WTC11 (cell line): ENCODE data around the gene HDGFL2.

Source experiments
- CREM ChIP-seq: sonication (generic); formaldehyde crosslinking; IDR thresholded peaks from 2 replicates; pipeline ENCODE4 v1.8.1; 2022; ENCODE audit warnings: mild to moderate bottlenecking, missing genetic modification reagents, moderate library complexity
- FOXJ3 ChIP-seq: sonication (generic); formaldehyde crosslinking; IDR thresholded peaks from 2 replicates; pipeline ENCODE4 v1.9.0; 2021; ENCODE audit warnings: missing genetic modification reagents, mild to moderate bottlenecking, borderline replicate concordance
- JUN ChIP-seq: sonication (generic); formaldehyde crosslinking; IDR thresholded peaks from 2 replicates; pipeline ENCODE4 v1.8.0; 2023; ENCODE audit warnings: mild to moderate bottlenecking, missing genetic modification reagents
- NR2C2 ChIP-seq: sonication (generic); formaldehyde crosslinking; IDR thresholded peaks from 2 replicates; pipeline ENCODE4 v1.8.0; 2022; ENCODE audit warnings: mild to moderate bottlenecking, missing genetic modification reagents
- NR3C1 ChIP-seq: sonication (generic); formaldehyde crosslinking; conservative IDR thresholded peaks from 2 replicates; pipeline ENCODE4 v1.8.1; 2023; ENCODE audit warnings: low read depth, mild to moderate bottlenecking, missing genetic modification reagents
- TCF7 ChIP-seq: sonication (generic); formaldehyde crosslinking; IDR thresholded peaks from 2 replicates; pipeline ENCODE4 v1.8.0; 2022; ENCODE audit warnings: mild to moderate bottlenecking, low read depth, missing genetic modification reagents, moderate library complexity
- ZNF232 ChIP-seq: sonication (generic); formaldehyde crosslinking; IDR thresholded peaks from 2 replicates; pipeline ENCODE4 v1.8.0; 2022; ENCODE audit warnings: mild to moderate bottlenecking, missing genetic modification reagents
- TF ChIP-seq, protein P1 (sequence below): fragments of 200-600 bp; IDR thresholded peaks from 2 replicates; pipeline ENCODE4 v1.8.0; 2022; ENCODE audit warnings: antibody characterized with exemption
- TF ChIP-seq, protein P2 (sequence below): sonication (generic); formaldehyde crosslinking; IDR thresholded peaks from 2 replicates; pipeline ENCODE4 v1.8.0; 2022; ENCODE audit warnings: mild to moderate bottlenecking, missing genetic modification reagents
- TF ChIP-seq, protein P3 (sequence below): sonication (generic); formaldehyde crosslinking; IDR thresholded peaks from 2 replicates; pipeline ENCODE4 v1.8.0; 2023; ENCODE audit warnings: missing genetic modification reagents
- TF ChIP-seq, protein P4 (sequence below): sonication (generic); formaldehyde crosslinking; IDR thresholded peaks from 2 replicates; pipeline ENCODE4 v1.8.1; 2023; ENCODE audit warnings: mild to moderate bottlenecking, moderate library complexity, missing genetic modification reagents
- TF ChIP-seq, protein P5 (sequence below): sonication (generic); formaldehyde crosslinking; IDR thresholded peaks from 2 replicates; pipeline ENCODE4 v1.8.1; 2023; ENCODE audit warnings: mild to moderate bottlenecking, missing genetic modification reagents
- TF ChIP-seq, protein P6 (sequence below): sonication (generic); formaldehyde crosslinking; IDR thresholded peaks from 2 replicates; pipeline ENCODE4 v1.8.1; 2022; ENCODE audit warnings: low read depth, mild to moderate bottlenecking, moderate library complexity, missing genetic modification reagents, borderline replicate concordance

DNA sequence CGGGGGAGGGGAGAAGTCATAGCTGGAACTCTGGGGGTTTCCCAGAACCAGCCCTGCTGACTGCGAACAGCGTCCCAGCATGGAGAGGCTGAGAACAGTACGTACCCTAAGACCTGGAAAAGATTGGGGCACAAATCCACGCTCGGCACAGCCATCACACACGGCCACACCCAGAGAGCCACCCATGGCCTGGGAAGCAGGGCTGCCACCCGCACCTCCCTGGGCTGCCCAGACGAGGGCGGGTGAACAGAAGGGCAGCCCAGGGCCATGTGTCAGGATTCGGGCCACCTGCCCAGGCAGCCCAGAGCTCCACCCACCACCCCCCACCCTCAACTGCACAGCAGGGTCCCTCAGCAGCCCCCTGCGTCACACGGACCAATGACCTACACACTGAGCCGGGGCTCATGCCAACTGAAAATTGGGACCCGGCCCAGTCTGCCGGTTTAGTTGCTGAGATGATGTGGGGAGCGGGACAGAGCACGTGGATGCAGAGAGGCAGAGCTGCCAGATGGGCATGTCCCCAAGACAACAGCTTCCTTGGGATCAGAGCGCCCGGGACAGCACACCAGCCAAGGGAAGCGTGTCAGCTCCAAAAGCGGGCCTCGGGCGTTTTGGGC is 23.0 kb upstream of the HDGFL2 start:
- no peak for TF ChIP-seq TCF7 (CRISPR knock-in tag)
- TF ChIP-seq, protein P1, sequence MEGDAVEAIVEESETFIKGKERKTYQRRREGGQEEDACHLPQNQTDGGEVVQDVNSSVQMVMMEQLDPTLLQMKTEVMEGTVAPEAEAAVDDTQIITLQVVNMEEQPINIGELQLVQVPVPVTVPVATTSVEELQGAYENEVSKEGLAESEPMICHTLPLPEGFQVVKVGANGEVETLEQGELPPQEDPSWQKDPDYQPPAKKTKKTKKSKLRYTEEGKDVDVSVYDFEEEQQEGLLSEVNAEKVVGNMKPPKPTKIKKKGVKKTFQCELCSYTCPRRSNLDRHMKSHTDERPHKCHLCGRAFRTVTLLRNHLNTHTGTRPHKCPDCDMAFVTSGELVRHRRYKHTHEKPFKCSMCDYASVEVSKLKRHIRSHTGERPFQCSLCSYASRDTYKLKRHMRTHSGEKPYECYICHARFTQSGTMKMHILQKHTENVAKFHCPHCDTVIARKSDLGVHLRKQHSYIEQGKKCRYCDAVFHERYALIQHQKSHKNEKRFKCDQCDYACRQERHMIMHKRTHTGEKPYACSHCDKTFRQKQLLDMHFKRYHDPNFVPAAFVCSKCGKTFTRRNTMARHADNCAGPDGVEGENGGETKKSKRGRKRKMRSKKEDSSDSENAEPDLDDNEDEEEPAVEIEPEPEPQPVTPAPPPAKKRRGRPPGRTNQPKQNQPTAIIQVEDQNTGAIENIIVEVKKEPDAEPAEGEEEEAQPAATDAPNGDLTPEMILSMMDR, result no peak
- no peak for TF ChIP-seq FOXJ3 (CRISPR knock-in tag)
- TF ChIP-seq, protein P2, sequence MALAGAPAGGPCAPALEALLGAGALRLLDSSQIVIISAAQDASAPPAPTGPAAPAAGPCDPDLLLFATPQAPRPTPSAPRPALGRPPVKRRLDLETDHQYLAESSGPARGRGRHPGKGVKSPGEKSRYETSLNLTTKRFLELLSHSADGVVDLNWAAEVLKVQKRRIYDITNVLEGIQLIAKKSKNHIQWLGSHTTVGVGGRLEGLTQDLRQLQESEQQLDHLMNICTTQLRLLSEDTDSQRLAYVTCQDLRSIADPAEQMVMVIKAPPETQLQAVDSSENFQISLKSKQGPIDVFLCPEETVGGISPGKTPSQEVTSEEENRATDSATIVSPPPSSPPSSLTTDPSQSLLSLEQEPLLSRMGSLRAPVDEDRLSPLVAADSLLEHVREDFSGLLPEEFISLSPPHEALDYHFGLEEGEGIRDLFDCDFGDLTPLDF (CRISPR knock-in tag), result no peak
- TF ChIP-seq, protein P3, sequence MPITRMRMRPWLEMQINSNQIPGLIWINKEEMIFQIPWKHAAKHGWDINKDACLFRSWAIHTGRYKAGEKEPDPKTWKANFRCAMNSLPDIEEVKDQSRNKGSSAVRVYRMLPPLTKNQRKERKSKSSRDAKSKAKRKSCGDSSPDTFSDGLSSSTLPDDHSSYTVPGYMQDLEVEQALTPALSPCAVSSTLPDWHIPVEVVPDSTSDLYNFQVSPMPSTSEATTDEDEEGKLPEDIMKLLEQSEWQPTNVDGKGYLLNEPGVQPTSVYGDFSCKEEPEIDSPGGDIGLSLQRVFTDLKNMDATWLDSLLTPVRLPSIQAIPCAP (CRISPR knock-in tag), result no peak
- TF ChIP-seq, protein P4, sequence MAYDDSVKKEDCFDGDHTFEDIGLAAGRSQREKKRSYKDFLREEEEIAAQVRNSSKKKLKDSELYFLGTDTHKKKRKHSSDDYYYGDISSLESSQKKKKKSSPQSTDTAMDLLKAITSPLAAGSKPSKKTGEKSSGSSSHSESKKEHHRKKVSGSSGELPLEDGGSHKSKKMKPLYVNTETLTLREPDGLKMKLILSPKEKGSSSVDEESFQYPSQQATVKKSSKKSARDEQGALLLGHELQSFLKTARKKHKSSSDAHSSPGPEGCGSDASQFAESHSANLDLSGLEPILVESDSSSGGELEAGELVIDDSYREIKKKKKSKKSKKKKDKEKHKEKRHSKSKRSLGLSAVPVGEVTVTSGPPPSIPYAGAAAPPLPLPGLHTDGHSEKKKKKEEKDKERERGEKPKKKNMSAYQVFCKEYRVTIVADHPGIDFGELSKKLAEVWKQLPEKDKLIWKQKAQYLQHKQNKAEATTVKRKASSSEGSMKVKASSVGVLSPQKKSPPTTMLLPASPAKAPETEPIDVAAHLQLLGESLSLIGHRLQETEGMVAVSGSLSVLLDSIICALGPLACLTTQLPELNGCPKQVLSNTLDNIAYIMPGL (CRISPR knock-in tag), result no peak
- no peak for TF ChIP-seq ZNF232
- no peak for TF ChIP-seq JUN (CRISPR knock-in tag)
- TF ChIP-seq, protein P5, sequence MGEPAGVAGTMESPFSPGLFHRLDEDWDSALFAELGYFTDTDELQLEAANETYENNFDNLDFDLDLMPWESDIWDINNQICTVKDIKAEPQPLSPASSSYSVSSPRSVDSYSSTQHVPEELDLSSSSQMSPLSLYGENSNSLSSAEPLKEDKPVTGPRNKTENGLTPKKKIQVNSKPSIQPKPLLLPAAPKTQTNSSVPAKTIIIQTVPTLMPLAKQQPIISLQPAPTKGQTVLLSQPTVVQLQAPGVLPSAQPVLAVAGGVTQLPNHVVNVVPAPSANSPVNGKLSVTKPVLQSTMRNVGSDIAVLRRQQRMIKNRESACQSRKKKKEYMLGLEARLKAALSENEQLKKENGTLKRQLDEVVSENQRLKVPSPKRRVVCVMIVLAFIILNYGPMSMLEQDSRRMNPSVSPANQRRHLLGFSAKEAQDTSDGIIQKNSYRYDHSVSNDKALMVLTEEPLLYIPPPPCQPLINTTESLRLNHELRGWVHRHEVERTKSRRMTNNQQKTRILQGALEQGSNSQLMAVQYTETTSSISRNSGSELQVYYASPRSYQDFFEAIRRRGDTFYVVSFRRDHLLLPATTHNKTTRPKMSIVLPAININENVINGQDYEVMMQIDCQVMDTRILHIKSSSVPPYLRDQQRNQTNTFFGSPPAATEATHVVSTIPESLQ (CRISPR knock-in tag), result no peak
- no peak for TF ChIP-seq CREM (CRISPR knock-in tag)
- TF ChIP-seq NR3C1 (CRISPR knock-in tag), result no peak
- no peak for TF ChIP-seq NR2C2 (CRISPR knock-in tag)
- TF ChIP-seq, protein P6, sequence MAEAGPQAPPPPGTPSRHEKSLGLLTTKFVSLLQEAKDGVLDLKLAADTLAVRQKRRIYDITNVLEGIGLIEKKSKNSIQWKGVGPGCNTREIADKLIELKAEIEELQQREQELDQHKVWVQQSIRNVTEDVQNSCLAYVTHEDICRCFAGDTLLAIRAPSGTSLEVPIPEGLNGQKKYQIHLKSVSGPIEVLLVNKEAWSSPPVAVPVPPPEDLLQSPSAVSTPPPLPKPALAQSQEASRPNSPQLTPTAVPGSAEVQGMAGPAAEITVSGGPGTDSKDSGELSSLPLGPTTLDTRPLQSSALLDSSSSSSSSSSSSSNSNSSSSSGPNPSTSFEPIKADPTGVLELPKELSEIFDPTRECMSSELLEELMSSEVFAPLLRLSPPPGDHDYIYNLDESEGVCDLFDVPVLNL, result no peak
